ENCODE data around the gene CDKN3.

Gene CDKN3
- total RNA-seq = 0.58 to 3.1 (median 1.1) reads per million in 3 experiments

GRCh38 chr14:54396493-54397335 is at the start of gene CDKN3:
Gene CDKN3 (plus strand): TSS chr14:54397007. CDS start chr14:54397069, 62 bp downstream.
- peak; percentile 97 for DNase-seq

- DNase-seq = no peak
These were observed 49.8 kb upstream of the CDKN3 start for GRCh38 chr14:54347044-54347443.

- DNase-seq = no peak
These were observed 48.7 kb upstream of the CDKN3 start for GRCh38 chr14:54348001-54348611.

- no peak for DNase-seq
These were observed 47.7 kb upstream of the CDKN3 start for GRCh38 chr14:54348923-54349620.

GRCh38 chr14:54349713-54350112 is 47.1 kb upstream of the CDKN3 start:
- no peak for DNase-seq

- no peak for DNase-seq
These were observed 46.6 kb upstream of the CDKN3 start for GRCh38 chr14:54350203-54350602.

- no peak for DNase-seq
These were observed 43.5 kb upstream of the CDKN3 start for GRCh38 chr14:54353266-54353665.

GRCh38 chr14:54353694-54354093 is 43.1 kb upstream of the CDKN3 start:
- no peak for DNase-seq

- no peak for DNase-seq
These were observed 42.7 kb upstream of the CDKN3 start for GRCh38 chr14:54354096-54354495.

GRCh38 chr14:54354968-54355641 is 41.7 kb upstream of the CDKN3 start:
- DNase-seq = no peak

GRCh38 chr14:54355698-54356097 is 41.1 kb upstream of the CDKN3 start:
- DNase-seq = no peak

GRCh38 chr14:54356172-54356571 is 40.6 kb upstream of the CDKN3 start:
- DNase-seq = no peak

GRCh38 chr14:54360667-54361066 is 36.1 kb upstream of the CDKN3 start:
- no peak for DNase-seq

GRCh38 chr14:54362089-54362504 is 34.7 kb upstream of the CDKN3 start:
- no peak for DNase-seq

GRCh38 chr14:54362759-54363437 is 33.9 kb upstream of the CDKN3 start:
- no peak for DNase-seq

- no peak for DNase-seq
These were observed 32.0 kb upstream of the CDKN3 start for GRCh38 chr14:54364555-54365415.

- peak; percentile 16 for DNase-seq
These were observed 29.8 kb upstream of the CDKN3 start for GRCh38 chr14:54366736-54367735.

- no peak for DNase-seq
These were observed 28.5 kb upstream of the CDKN3 start for GRCh38 chr14:54368291-54368690.

GRCh38 chr14:54369343-54369742 is 27.5 kb upstream of the CDKN3 start:
- DNase-seq = no peak

All from central memory CD4-positive, alpha-beta T cell (primary cell).